Measurements from ENCODE around the gene DGKE. TPM values are rescaled to one million over a fixed set of nuclear protein-coding genes. Genes with fewer than 3 reads are reported as not detected.

The DGKE gene
- total and polyA plus RNA-seq, 2 donors (not counting 3 experiments of a cell fraction or from before 2014, with no cell fraction given): 4.9 to 22.9 TPM

DNA sequence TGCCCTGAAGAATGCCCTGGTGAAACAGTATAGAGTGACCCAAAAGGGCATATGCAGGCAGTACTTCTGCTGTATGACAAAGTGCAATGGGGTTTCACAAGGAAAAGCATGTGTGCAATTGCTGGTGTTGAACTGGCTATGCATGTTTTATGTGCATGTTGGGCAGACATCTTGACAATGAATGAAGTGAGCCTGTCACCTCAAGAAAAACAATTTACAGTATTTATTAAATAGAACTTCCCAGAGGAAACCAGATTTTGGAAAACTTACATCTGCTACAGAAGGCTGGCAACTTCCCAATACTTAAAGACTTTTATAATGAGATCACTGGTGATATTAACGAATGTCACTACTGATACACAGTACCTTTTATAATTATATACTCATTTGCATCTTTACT is 30.9 kb upstream of the DGKE start:
- TF ChIP-seq JUN (IDR thresholded peaks at IDR 0.05; ENCODE audit: borderline replicate concordance, insufficient read depth, insufficient read length, low read depth): no peak
- no peak for TF ChIP-seq EZH2 (IDR thresholded peaks at IDR 0.05; ENCODE audit: borderline replicate concordance, low read depth, low read length, severe bottlenecking)
- no peak for TF ChIP-seq POLR2A (IDR thresholded peaks at IDR 0.05; ENCODE audit: low read depth, low read length)
- no peak for TF ChIP-seq FOS (IDR thresholded peaks at IDR 0.05; ENCODE audit: borderline replicate concordance, insufficient read depth, low read length)
- TF ChIP-seq, protein P1, sequence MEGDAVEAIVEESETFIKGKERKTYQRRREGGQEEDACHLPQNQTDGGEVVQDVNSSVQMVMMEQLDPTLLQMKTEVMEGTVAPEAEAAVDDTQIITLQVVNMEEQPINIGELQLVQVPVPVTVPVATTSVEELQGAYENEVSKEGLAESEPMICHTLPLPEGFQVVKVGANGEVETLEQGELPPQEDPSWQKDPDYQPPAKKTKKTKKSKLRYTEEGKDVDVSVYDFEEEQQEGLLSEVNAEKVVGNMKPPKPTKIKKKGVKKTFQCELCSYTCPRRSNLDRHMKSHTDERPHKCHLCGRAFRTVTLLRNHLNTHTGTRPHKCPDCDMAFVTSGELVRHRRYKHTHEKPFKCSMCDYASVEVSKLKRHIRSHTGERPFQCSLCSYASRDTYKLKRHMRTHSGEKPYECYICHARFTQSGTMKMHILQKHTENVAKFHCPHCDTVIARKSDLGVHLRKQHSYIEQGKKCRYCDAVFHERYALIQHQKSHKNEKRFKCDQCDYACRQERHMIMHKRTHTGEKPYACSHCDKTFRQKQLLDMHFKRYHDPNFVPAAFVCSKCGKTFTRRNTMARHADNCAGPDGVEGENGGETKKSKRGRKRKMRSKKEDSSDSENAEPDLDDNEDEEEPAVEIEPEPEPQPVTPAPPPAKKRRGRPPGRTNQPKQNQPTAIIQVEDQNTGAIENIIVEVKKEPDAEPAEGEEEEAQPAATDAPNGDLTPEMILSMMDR (IDR thresholded peaks at IDR 0.05; ENCODE audit: extremely low read depth in 1 of 2, insufficient read depth in 1 of 2, low read depth in 1 of 2, low read length in 2 of 2): no peak
- no peak for TF ChIP-seq MYC (IDR thresholded peaks at IDR 0.05; ENCODE audit: low read depth, low read length)
- TF ChIP-seq GATA2 (IDR thresholded peaks at IDR 0.05; ENCODE audit: insufficient read depth, insufficient read length, low read depth, low read length): no peak
- TF ChIP-seq, protein P2, sequence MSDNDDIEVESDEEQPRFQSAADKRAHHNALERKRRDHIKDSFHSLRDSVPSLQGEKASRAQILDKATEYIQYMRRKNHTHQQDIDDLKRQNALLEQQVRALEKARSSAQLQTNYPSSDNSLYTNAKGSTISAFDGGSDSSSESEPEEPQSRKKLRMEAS (IDR thresholded peaks at IDR 0.05; ENCODE audit: insufficient read depth, insufficient read length): no peak
- no peak for TF ChIP-seq POLR2AphosphoS5 (IDR thresholded peaks at IDR 0.05; ENCODE audit: insufficient read depth, low read depth, low read length)
- Histone ChIP-seq H3K79me2 (ENCODE audit: control insufficient read depth, insufficient read depth, low read length) (no peaks in the 10 kb centered on the region), H3K9me1 (replicated peaks; ENCODE audit: control insufficient read depth, extremely low read depth, insufficient read depth, low read length) (no peaks in the 10 kb centered on the region), H3K27ac (ENCODE audit: insufficient read depth, low read depth, low read length) (no peak overlapping the region), H3K36me3 (ENCODE audit: control insufficient read depth in 2 of 2, extremely low read depth in 1 of 2, insufficient read depth in 2 of 2, low read length in 2 of 2) (no peaks in the 10 kb centered on the region), H3K4me2 (ENCODE audit: insufficient read depth, low read length) (no peak overlapping the region), H2AFZ (ENCODE audit: low read depth, low read length) (no peak overlapping the region), H3K9me3 (replicated peaks; ENCODE audit: control insufficient read depth, insufficient read depth, low read length) (no peaks in the 10 kb centered on the region), H3K4me3 (replicated peaks in 1 of 3; ENCODE audit: insufficient read depth in 1 of 3, low read depth in 1 of 3, low read length in 3 of 3) (no peak overlapping the region), H4K20me1 (replicated peaks; ENCODE audit: control insufficient read depth, extremely low read depth, insufficient read depth, low read length) (no peaks in the 10 kb centered on the region), H3K4me1 (ENCODE audit: control insufficient read depth, extremely low read depth, insufficient read depth, low read length) (no peaks in the 10 kb centered on the region), H3K9ac (replicated peaks; ENCODE audit: extremely low read depth, insufficient read depth, low read length) (no peak overlapping the region), H3K27me3 (ENCODE audit: control insufficient read depth in 2 of 2, insufficient read depth in 2 of 2, low read length in 2 of 2) (no peaks in the 10 kb centered on the region)
- FAIRE-seq: no peak
- no peak for DNase-seq (ENCODE audit: low read depth, low spot score)
- CTCF ChIA-PET: no interaction called here
- dilution Hi-C loops (cut with MboI; ENCODE audit: extremely low pct_ligation_motif_present, low sequenced_read_pairs): no loop called here
- BruUV-seq (replicated peaks): no TSS peak
- POLR2A ChIA-PET: no interaction called here
- intact Hi-C loops (cut with micrococcal nuclease): no loop called here

Measured in endothelial cell of umbilical vein (primary cell).